T-helper 2 cell (primary cell): ENCODE measurements around the gene OMP.

Source experiments
- DNase-seq, 5 experiments: peaks; one replicate each; pipeline versions ENCODE4 v3.0.0 to v3.0.0-alpha.2; 2012 to 2022

OMP gene

GRCh38 chr11:77104727-77105126 lies 2.1 kb downstream of the OMP start:
- no peak for DNase-seq

GRCh38 chr11:77106321-77106720 lies 3.7 kb downstream of the OMP start:
- no peak for DNase-seq

- no peak for DNase-seq
Observed at GRCh38 chr11:77106759-77107158, 4.1 kb downstream of the OMP start.

GRCh38 chr11:77107950-77108349 lies 5.3 kb downstream of the OMP start:
- no peak for DNase-seq

- DNase-seq, result no peak
Observed at GRCh38 chr11:77108436-77108835, 5.8 kb downstream of the OMP start.

GRCh38 chr11:77109236-77110019 lies 6.8 kb downstream of the OMP start:
- DNase-seq, result no peak

GRCh38 chr11:77110836-77111235 lies 8.2 kb downstream of the OMP start:
- DNase-seq, result no peak

GRCh38 chr11:77111277-77111676 lies 8.6 kb downstream of the OMP start:
- DNase-seq, result no peak

GRCh38 chr11:77111946-77112345 lies 9.3 kb downstream of the OMP start:
- no peak for DNase-seq

GRCh38 chr11:77112641-77113381 lies 10.2 kb downstream of the OMP start:
- DNase-seq, result no peak

- DNase-seq, result no peak
Observed at GRCh38 chr11:77113382-77114088, 10.9 kb downstream of the OMP start.

- DNase-seq, result no peak
Observed at GRCh38 chr11:77114089-77114463, 11.4 kb downstream of the OMP start.

- DNase-seq, result no peak
Observed at GRCh38 chr11:77115181-77115611, 12.6 kb downstream of the OMP start.

GRCh38 chr11:77115956-77116355 lies 13.3 kb downstream of the OMP start:
- DNase-seq, result no peak

- DNase-seq, result no peak
Observed at GRCh38 chr11:77117492-77117891, 14.9 kb downstream of the OMP start.

- no peak for DNase-seq
Observed at GRCh38 chr11:77118086-77118485, 15.4 kb downstream of the OMP start.

- DNase-seq, result no peak
Observed at GRCh38 chr11:77118971-77119370, 16.3 kb downstream of the OMP start.

- DNase-seq, result no peak
Observed at GRCh38 chr11:77119531-77119936, 16.9 kb downstream of the OMP start.

- DNase-seq, result no peak
Observed at GRCh38 chr11:77120571-77120970, 17.9 kb downstream of the OMP start.

GRCh38 chr11:77121096-77121640 lies 18.5 kb downstream of the OMP start:
- DNase-seq, result no peak

- no peak for DNase-seq
Observed at GRCh38 chr11:77121876-77122575, 19.4 kb downstream of the OMP start.

- no peak for DNase-seq
Observed at GRCh38 chr11:77122576-77123212, 20.1 kb downstream of the OMP start.
